Naive B cell (primary cell): ENCODE data around the gene TMEM53. TPM values are rescaled to one million over a fixed set of nuclear protein-coding genes. Genes with fewer than 3 reads are reported as not detected.
"Not testable (repeated sequence)": the region's sequence is repeated elsewhere in the genome, so short reads cannot be mapped to it uniquely, and the experiment has no call there.

ENCODE experiments used
- ATAC-seq, 2 donors: fragments of 150-1000 bp; cut with Tn5 transposase; 2 replicates each; pipeline ENCODE4 v1.10.0; 2021; ENCODE audit warnings: low read depth in 2 of 2, mild to moderate bottlenecking in 2 of 2, moderate library complexity in 2 of 2
- DNase-seq: peaks from one replicate; pipeline ENCODE4 v3.0.0; 2022
- H3K27ac Mint-ChIP-seq, 6 donors: one replicate each; pipeline ENCODE4 v1.8.0; 2020 to 2022; ENCODE audit warnings: mild to moderate bottlenecking in 6 of 6, mixed read lengths in 6 of 6, moderate library complexity in 5 of 6, inconsistent platforms in 2 of 6
- H3K27me3 Mint-ChIP-seq, 3 donors: one replicate each; pipeline ENCODE4 v1.8.0; 2021 to 2022; ENCODE audit warnings: mixed read lengths in 3 of 3, mild to moderate bottlenecking in 1 of 3
- H3K36me3 Mint-ChIP-seq, 2 donors: one replicate each; pipeline ENCODE4 v1.8.0; 2020 to 2022; ENCODE audit warnings: mixed read lengths in 2 of 2, inconsistent platforms in 1 of 2, mild to moderate bottlenecking in 1 of 2
- H3K4me1 Mint-ChIP-seq, 3 donors: one replicate each; pipeline ENCODE4 v1.8.0; 2020 to 2022; ENCODE audit warnings: mixed read lengths in 3 of 3, inconsistent platforms in 1 of 3, mild to moderate bottlenecking in 1 of 3, moderate library complexity in 1 of 3
- H3K4me3 Mint-ChIP-seq, 8 donors: one replicate each; pipeline ENCODE4 v1.8.0; 2020 to 2022; ENCODE audit warnings: mild to moderate bottlenecking in 8 of 8, mixed read lengths in 8 of 8, moderate library complexity in 8 of 8, inconsistent platforms in 2 of 8
- H3K9me3 Mint-ChIP-seq, 7 donors: one replicate each; pipeline ENCODE4 v1.8.0; 2020 to 2022; ENCODE audit warnings: mixed read lengths in 7 of 7, mild to moderate bottlenecking in 5 of 7, inconsistent platforms in 2 of 7, moderate library complexity in 1 of 7
- polyA plus RNA-seq, 6 donors: library from polyadenylated mRNA; unstranded; fragments of 300-500 nt; fragmentation: Illumina TruSeq; gene quantifications; one replicate each; pipeline ENCODE4 v1.2.3, GENCODE V29; 2021; ENCODE audit warnings: low read depth in 6 of 6

TMEM53 gene
- polyA plus RNA-seq, 6 donors from 2014 or later, result 1.2 to 10.3 (median 7.4) TPM

GRCh38 chr1:44677201-44677766 lies 3.0 kb upstream of the TMEM53 start:
- ATAC-seq (no peak), DNase-seq (no peak)
- H3K4me1 Mint-ChIP-seq, result peaks cover 21 to 26% (median 22%) of the 10 kb centered on the region in 3 donors
- no peaks in the 10 kb centered on the region for H3K9me3 Mint-ChIP-seq
- H3K4me3 Mint-ChIP-seq, result no peak overlapping the region
- H3K36me3 Mint-ChIP-seq, result no peaks in the 10 kb centered on the region
- no peak overlapping the region for H3K27ac Mint-ChIP-seq
- no peaks in the 10 kb centered on the region for H3K27me3 Mint-ChIP-seq

- Mint-ChIP-seq H3K27ac (no peak overlapping the region), H3K27me3 (no peaks in the 10 kb centered on the region), H3K4me3 (no peak overlapping the region), H3K36me3 (no peaks in the 10 kb centered on the region), H3K9me3 (no peaks in the 10 kb centered on the region), H3K4me1 (peaks cover 24 to 32% (median 28%) of the 10 kb centered on the region in 3 donors)
- ATAC-seq (no peak), DNase-seq (no peak)
Observed at GRCh38 chr1:44676484-44677200, 2.4 kb upstream of the TMEM53 start.

DNA sequence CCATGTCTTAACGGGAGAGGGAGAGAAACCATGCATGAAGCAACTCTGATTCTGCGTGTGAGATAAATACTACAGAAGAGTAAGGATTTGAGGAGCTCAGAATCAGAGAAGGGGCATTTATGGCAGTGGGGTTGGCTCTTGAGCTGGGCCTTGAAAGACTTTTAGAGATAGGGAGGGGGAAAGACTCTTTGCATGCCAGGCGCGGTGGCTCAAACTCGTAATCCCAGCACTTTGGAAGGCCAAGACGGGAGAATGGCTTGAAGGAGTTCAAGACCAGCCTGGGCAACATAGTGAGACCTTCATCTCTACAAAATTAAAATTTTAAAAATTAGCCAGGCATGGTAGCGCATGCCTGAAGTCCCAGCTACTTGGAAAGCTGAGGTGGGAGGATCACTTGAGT lies 905 bp upstream of the TMEM53 start:
- ATAC-seq (no peak), DNase-seq (no peak)
- H3K27ac Mint-ChIP-seq, result peak overlapping the region in 5 of 6 donors; percentile 82 to 97 (median 96)
- H3K9me3 Mint-ChIP-seq, result no peaks in the 10 kb centered on the region
- no peaks in the 10 kb centered on the region for H3K27me3 Mint-ChIP-seq
- H3K4me1 Mint-ChIP-seq, result peaks cover 29 to 39% (median 32%) of the 10 kb centered on the region in 3 donors
- no peaks in the 10 kb centered on the region for H3K36me3 Mint-ChIP-seq
- peak overlapping the region in 7 of 8 donors; percentile 76 to 97 (median 94) for H3K4me3 Mint-ChIP-seq

GRCh38 chr1:44673675-44674112 lies 587 bp downstream of the TMEM53 start:
- no peaks in the 10 kb centered on the region for H3K27me3 Mint-ChIP-seq

GRCh38 chr1:44672961-44673674 lies 1.2 kb downstream of the TMEM53 start:
- Mint-ChIP-seq H3K27me3 (no peaks in the 10 kb centered on the region), H3K36me3 (no peaks in the 10 kb centered on the region), H3K27ac (peak overlapping the region; percentile 33 to 97 (median 92)), H3K9me3 (no peaks in the 10 kb centered on the region), H3K4me1 (peaks cover 29 to 39% (median 32%) of the 10 kb centered on the region in 3 donors), H3K4me3 (peak overlapping the region; percentile 76 to 97 (median 94))
- ATAC-seq, result no peak
- DNase-seq, result no peak

More at GRCh38 chr1:44673675-44674112, 587 bp downstream of the TMEM53 start:
- Mint-ChIP-seq H3K36me3 (no peaks in the 10 kb centered on the region), H3K27ac (peak overlapping the region; percentile 82 to 97 (median 92)), H3K4me1 (peaks cover 29 to 39% (median 32%) of the 10 kb centered on the region in 3 donors), H3K9me3 (no peaks in the 10 kb centered on the region), H3K4me3 (peak overlapping the region; percentile 76 to 97 (median 94))
- DNase-seq, result no peak
- no peak for ATAC-seq

- Mint-ChIP-seq H3K4me3 (peak overlapping the region; percentile 10 to 94 (median 79)), H3K9me3 (no peaks in the 10 kb centered on the region), H3K27ac (peak overlapping the region in 3 of 6 donors; percentile 54 to 89 (median 70)), H3K36me3 (no peaks in the 10 kb centered on the region), H3K4me1 (peaks cover 29 to 39% (median 32%) of the 10 kb centered on the region in 3 donors), H3K27me3 (no peaks in the 10 kb centered on the region)
- ATAC-seq (no peak), DNase-seq (peak; percentile 25)
Observed at GRCh38 chr1:44672254-44672955, 1.9 kb downstream of the TMEM53 start.

DNA sequence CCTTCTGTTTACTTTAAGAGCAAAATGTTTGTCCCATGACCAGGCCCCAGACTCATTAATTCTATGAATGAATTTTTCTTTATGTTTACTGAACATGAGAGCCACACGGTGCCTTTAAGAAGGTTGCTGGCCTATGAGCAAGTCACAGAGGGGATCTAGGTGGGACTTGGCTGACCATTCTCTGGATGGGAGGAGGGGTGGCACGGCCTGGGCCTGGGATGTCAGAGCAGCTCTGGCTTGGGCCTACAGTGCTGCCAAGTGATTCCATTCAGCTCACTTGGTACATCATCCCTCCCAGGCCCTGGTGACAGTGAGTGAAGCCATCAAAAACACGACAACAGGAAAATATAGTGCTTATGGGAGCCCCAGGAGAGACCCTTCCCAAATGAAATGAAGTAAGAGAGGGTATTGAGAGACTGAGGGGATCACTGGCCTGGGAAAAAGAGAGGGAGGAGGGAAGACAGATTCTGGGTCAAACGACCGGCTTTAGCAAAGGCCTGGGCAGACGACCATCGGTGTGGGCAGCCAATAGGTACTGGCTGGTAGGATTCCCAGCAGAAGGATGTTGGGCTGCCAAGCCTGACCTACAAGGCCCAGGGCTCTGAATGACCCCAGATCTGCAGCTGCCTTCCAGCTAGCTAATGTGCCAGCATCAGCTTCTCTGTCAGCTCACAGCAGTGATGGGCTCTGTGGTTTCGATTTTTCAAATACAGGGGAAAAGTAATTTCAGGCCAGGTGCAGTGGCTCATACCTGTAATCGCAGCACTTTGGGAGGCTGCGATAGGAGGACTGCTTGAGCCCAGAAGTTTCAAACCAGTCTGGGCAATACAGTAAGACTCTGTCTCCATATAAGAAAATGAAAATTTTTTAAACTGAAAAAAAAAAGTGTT lies 3.3 kb downstream of the TMEM53 start:
- DNase-seq (no peak), ATAC-seq (no peak)
- H3K4me3 Mint-ChIP-seq, result peak overlapping the region in 2 of 8 donors; percentile 3 to 45
- peak overlapping the region in 2 of 6 donors; percentile 5 to 59 for H3K27ac Mint-ChIP-seq
- H3K9me3 Mint-ChIP-seq, result no peaks in the 10 kb centered on the region
- H3K27me3 Mint-ChIP-seq, result no peaks in the 10 kb centered on the region
- peaks cover 29 to 39% (median 32%) of the 10 kb centered on the region in 3 donors for H3K4me1 Mint-ChIP-seq
- H3K36me3 Mint-ChIP-seq, result no peaks in the 10 kb centered on the region

DNA sequence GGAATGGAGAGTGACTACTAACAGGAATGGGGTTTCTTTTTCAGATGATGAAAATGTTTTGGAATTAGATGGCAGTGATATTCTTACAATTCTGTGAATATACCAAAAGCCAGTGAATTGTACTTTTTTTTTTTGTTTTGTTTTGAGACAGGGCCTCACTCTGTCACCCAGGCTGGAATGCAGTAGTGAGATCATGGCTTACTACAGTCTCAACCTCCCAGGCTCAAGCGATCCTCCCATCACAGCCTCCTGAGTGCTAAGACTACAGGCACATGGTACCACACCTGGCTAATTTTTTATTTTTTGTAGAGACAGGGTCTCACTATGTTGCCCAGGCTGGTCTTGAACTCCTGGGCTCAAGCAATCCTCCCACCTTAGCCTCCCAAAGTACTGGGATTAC lies 7.6 kb downstream of the TMEM53 start:
- not testable (repeated sequence) for H3K4me3 Mint-ChIP-seq, ATAC-seq, H3K36me3 Mint-ChIP-seq, H3K27ac Mint-ChIP-seq, DNase-seq, H3K9me3 Mint-ChIP-seq, H3K27me3 Mint-ChIP-seq
- H3K4me1 Mint-ChIP-seq, result peaks cover 18 to 28% (median 27%) of the 10 kb centered on the region in 3 donors

GRCh38 chr1:44664730-44665370 lies 9.4 kb downstream of the TMEM53 start:
- Mint-ChIP-seq H3K27ac (peak overlapping the region in 4 of 6 donors; percentile 35 to 89 (median 60)), H3K4me1 (peaks cover 13 to 24% (median 20%) of the 10 kb centered on the region in 3 donors), H3K9me3 (no peaks in the 10 kb centered on the region), H3K4me3 (peak overlapping the region in 7 of 8 donors; percentile 9 to 83 (median 46)), H3K36me3 (no peaks in the 10 kb centered on the region), H3K27me3 (no peaks in the 10 kb centered on the region)
- ATAC-seq (peak; percentile 67 to 68), DNase-seq (peak; percentile 9)

- Mint-ChIP-seq H3K9me3 (no peaks in the 10 kb centered on the region), H3K4me3 (peak overlapping the region in 2 of 8 donors; percentile 14 to 77), H3K4me1 (peaks cover 13 to 24% (median 20%) of the 10 kb centered on the region in 3 donors), H3K36me3 (no peaks in the 10 kb centered on the region), H3K27ac (peak overlapping the region in 1 of 6 donors; percentile 50), H3K27me3 (no peaks in the 10 kb centered on the region)
- DNase-seq, result no peak
- no peak for ATAC-seq
Observed at GRCh38 chr1:44663417-44663816, 10.9 kb downstream of the TMEM53 start.

GRCh38 chr1:44662683-44663030 lies 11.6 kb downstream of the TMEM53 start:
- Mint-ChIP-seq H3K4me1 (peaks cover 13 to 24% (median 20%) of the 10 kb centered on the region in 3 donors), H3K27ac (no peak overlapping the region), H3K9me3 (no peaks in the 10 kb centered on the region), H3K27me3 (no peaks in the 10 kb centered on the region), H3K36me3 (no peaks in the 10 kb centered on the region), H3K4me3 (no peak overlapping the region)
- ATAC-seq, result no peak
- DNase-seq, result no peak
